Natural killer cell (primary cell): ENCODE data around the gene TAF3. TPM values are rescaled to one million over a fixed set of nuclear protein-coding genes. Genes with fewer than 3 reads are reported as not detected.

Source experiments
- ATAC-seq, 3 donors: fragments of 150-1000 bp in 2 of 3; fragments of 200-7000 bp in 1 of 3; cut with Tn5 transposase; 1 replicate in 1 of 3; 2 replicates in 2 of 3; pipeline ENCODE4 v1.10.0; 2021; ENCODE audit warnings: mild to moderate bottlenecking in 2 of 3, moderate library complexity in 2 of 3
- DNase-seq, 2 donors: peaks; one replicate each; pipeline versions ENCODE4 v3.0.0 to v3.0.0-alpha.2; 2013 to 2021; ENCODE audit warnings: mixed read lengths in 1 of 2
- H3K27ac ChIP-seq: one replicate; pipeline ENCODE4 v1.5.1; 2013; ENCODE audit warnings: mild to moderate bottlenecking, low read length
- H3K27me3 ChIP-seq: one replicate; pipeline ENCODE4 v1.6.1; 2013; ENCODE audit warnings: low read length; ENCODE audit not compliant: control insufficient read depth, insufficient read depth
- H3K36me3 ChIP-seq: one replicate; pipeline ENCODE4 v1.6.1; 2013; ENCODE audit warnings: low read length; ENCODE audit not compliant: control insufficient read depth, insufficient read depth
- H3K4me1 ChIP-seq: one replicate; pipeline ENCODE4 v1.6.1; 2013; ENCODE audit warnings: low read length; ENCODE audit not compliant: control insufficient read depth, insufficient read depth
- H3K4me3 ChIP-seq: one replicate; pipeline ENCODE4 v1.5.1; 2013; ENCODE audit warnings: low read length
- H3K9me3 ChIP-seq: one replicate; pipeline ENCODE4 v1.6.1; 2013; ENCODE audit warnings: low read length; ENCODE audit not compliant: control insufficient read depth, insufficient read depth
- H3K27ac Mint-ChIP-seq, 2 donors: one replicate each; pipeline ENCODE4 v1.8.0; 2022; ENCODE audit warnings: mild to moderate bottlenecking in 2 of 2, mixed read lengths in 2 of 2, moderate library complexity in 1 of 2
- H3K27me3 Mint-ChIP-seq, 2 donors: one replicate each; pipeline ENCODE4 v1.8.0; 2022; ENCODE audit warnings: low read depth in 2 of 2, mixed read lengths in 2 of 2
- H3K36me3 Mint-ChIP-seq: one replicate; pipeline ENCODE4 v1.8.0; 2022; ENCODE audit warnings: mixed read lengths
- H3K4me1 Mint-ChIP-seq, 2 donors: one replicate each; pipeline ENCODE4 v1.8.0; 2022; ENCODE audit warnings: mixed read lengths in 2 of 2
- H3K4me3 Mint-ChIP-seq: one replicate; pipeline ENCODE4 v1.8.0; 2022; ENCODE audit warnings: mild to moderate bottlenecking, moderate library complexity, mixed read lengths
- H3K9me3 Mint-ChIP-seq, 2 donors: one replicate each; pipeline ENCODE4 v1.8.0; 2022; ENCODE audit warnings: mixed read lengths in 2 of 2
- CTCF ChIP-seq: fragments of 200-600 bp; IDR thresholded peaks from one replicate; pipeline ENCODE4 v1.8.0; 2022; ENCODE audit warnings: antibody characterized with exemption
- WGBS: methylation state at CpG from one replicate; pipeline ENCODE4 v1.1.7; 2013; ENCODE audit warnings: missing lambda C conversion rate; ENCODE audit not compliant: insufficient coverage; 5-methylcytosine and 5-hydroxymethylcytosine counted together
- intact Hi-C: fragments of 100-400 bp; cut with micrococcal nuclease; formaldehyde crosslinking; loops from one replicate; pipeline ENCODE4 v1.14.2; 2022
- total RNA-seq, 4 donors: library from RNA; stranded (reverse); fragments of 120-200 nt in 1 of 4; gene quantifications; one replicate each; pipeline versions ENCODE4 v1.2.3 to v1.2.4, GENCODE V29; 2013 to 2022

TAF3 gene
- total RNA-seq, 3 donors from 2014 or later (not counting 1 experiment from before 2014, with no cell fraction given): 14.5 to 17.0 (median 15.6) TPM

GRCh38 chr10:7826971-7827370 is 8.7 kb downstream of the TAF3 start:
- peaks cover 18% of the 10 kb centered on the region for H3K36me3 Mint-ChIP-seq
- H3K4me1 Mint-ChIP-seq: peaks cover 21 to 31% of the 10 kb centered on the region in 2 donors
- no peaks in the 10 kb centered on the region for H3K4me1 ChIP-seq
- DNase-seq: no peak
- H3K27me3 ChIP-seq: no peaks in the 10 kb centered on the region
- no peak overlapping the region for H3K27ac Mint-ChIP-seq
- ATAC-seq: no peak
- H3K4me3 Mint-ChIP-seq: no peak overlapping the region
- intact Hi-C loops: no loop called here
- no peak for TF ChIP-seq CTCF
- H3K9me3 ChIP-seq: no peaks in the 10 kb centered on the region
- no peaks in the 10 kb centered on the region for H3K27me3 Mint-ChIP-seq
- no peak overlapping the region for H3K4me3 ChIP-seq
- no peak overlapping the region for H3K27ac ChIP-seq
- peaks cover 28% of the 10 kb centered on the region for H3K36me3 ChIP-seq
- H3K9me3 Mint-ChIP-seq: no peaks in the 10 kb centered on the region
- 97% methylated on average over 3 of the region's 4 CpGs for WGBS

GRCh38 chr10:7829289-7829834 is 11.1 kb downstream of the TAF3 start:
- DNase-seq: no peak
- peaks cover 16% of the 10 kb centered on the region for H3K36me3 Mint-ChIP-seq
- no peak for ATAC-seq
- peaks cover 20% of the 10 kb centered on the region for H3K36me3 ChIP-seq
- no peaks in the 10 kb centered on the region for H3K27me3 Mint-ChIP-seq
- no peak overlapping the region for H3K4me3 ChIP-seq
- no peaks in the 10 kb centered on the region for H3K4me1 ChIP-seq
- H3K4me3 Mint-ChIP-seq: no peak overlapping the region
- H3K9me3 Mint-ChIP-seq: no peaks in the 10 kb centered on the region
- H3K27me3 ChIP-seq: no peaks in the 10 kb centered on the region
- intact Hi-C loops: no loop called here
- H3K27ac ChIP-seq: no peak overlapping the region
- H3K4me1 Mint-ChIP-seq: peaks cover 33 to 44% of the 10 kb centered on the region in 2 donors
- no peak overlapping the region for H3K27ac Mint-ChIP-seq
- TF ChIP-seq CTCF: no peak
- no peaks in the 10 kb centered on the region for H3K9me3 ChIP-seq
- 97% methylated on average over 6 of the region's 10 CpGs for WGBS

- Histone ChIP-seq H3K36me3 (no peaks in the 10 kb centered on the region), H3K27ac (no peak overlapping the region), H3K4me1 (no peaks in the 10 kb centered on the region), H3K27me3 (no peaks in the 10 kb centered on the region), H3K4me3 (no peak overlapping the region), H3K9me3 (no peaks in the 10 kb centered on the region)
- Mint-ChIP-seq H3K27ac (no peak overlapping the region), H3K9me3 (no peaks in the 10 kb centered on the region), H3K36me3 (no peaks in the 10 kb centered on the region), H3K4me1 (peaks cover 44 to 57% of the 10 kb centered on the region in 2 donors), H3K4me3 (no peak overlapping the region), H3K27me3 (no peaks in the 10 kb centered on the region)
- ATAC-seq (no peak), DNase-seq (no peak)
- intact Hi-C loops: no loop called here
- TF ChIP-seq CTCF: no peak
- 67% methylated on average over 1 of the region's 1 CpG for WGBS
Observed at GRCh38 chr10:7832060-7832459, 13.8 kb downstream of the TAF3 start.

- Histone ChIP-seq H3K27ac (no peak overlapping the region), H3K36me3 (no peaks in the 10 kb centered on the region), H3K4me1 (no peaks in the 10 kb centered on the region), H3K9me3 (no peaks in the 10 kb centered on the region), H3K4me3 (no peak overlapping the region), H3K27me3 (no peaks in the 10 kb centered on the region)
- intact Hi-C loops: no loop called here
- Mint-ChIP-seq H3K4me1 (peaks cover 41 to 53% of the 10 kb centered on the region in 2 donors), H3K27me3 (no peaks in the 10 kb centered on the region), H3K9me3 (no peaks in the 10 kb centered on the region), H3K4me3 (no peak overlapping the region), H3K27ac (no peak overlapping the region), H3K36me3 (no peaks in the 10 kb centered on the region)
- TF ChIP-seq CTCF: no peak
- no peak for DNase-seq
- ATAC-seq: no peak
Observed at GRCh38 chr10:7833210-7833609, 14.9 kb downstream of the TAF3 start.
